Neural crest cell (in vitro differentiated cells): ENCODE measurements around the gene GABBR2. TPM values are rescaled to one million over a fixed set of nuclear protein-coding genes. Genes with fewer than 3 reads are reported as not detected.

Experiments used
- DNase-seq: peaks from one replicate; pipeline ENCODE4 v3.0.0; 2021; ENCODE audit warnings: low read depth, mixed read lengths, low spot score
- H3K27ac Mint-ChIP-seq: one replicate; pipeline ENCODE4 v1.8.0; 2021; ENCODE audit warnings: mild to moderate bottlenecking, mixed read lengths; ENCODE audit not compliant: unreplicated experiment
- H3K27me3 Mint-ChIP-seq: 2 replicates; pipeline ENCODE4 v1.8.0; 2021; ENCODE audit warnings: low read depth, mild to moderate bottlenecking, mixed read lengths
- H3K36me3 Mint-ChIP-seq: 2 replicates; pipeline ENCODE4 v1.8.0; 2021; ENCODE audit warnings: low read depth, mild to moderate bottlenecking, mixed read lengths
- H3K4me1 Mint-ChIP-seq: 2 replicates; pipeline ENCODE4 v1.8.0; 2021; ENCODE audit warnings: mixed read lengths
- H3K4me3 Mint-ChIP-seq: one replicate; pipeline ENCODE4 v1.8.0; 2021; ENCODE audit warnings: mild to moderate bottlenecking, mixed read lengths
- H3K9me3 Mint-ChIP-seq: 2 replicates; pipeline ENCODE4 v1.8.0; 2021; ENCODE audit warnings: mixed read lengths
- CTCF ChIP-seq: fragments of 200-600 bp; sonication (generic); conservative IDR thresholded peaks from 2 replicates; pipeline ENCODE4 v1.5.0; 2021; ENCODE audit warnings: antibody characterized with exemption, mild to moderate bottlenecking
- total RNA-seq: library from RNA; stranded (reverse); gene quantifications from 2 replicates; pipeline ENCODE4 v1.2.1, GENCODE V29; 2021

GABBR2 gene
- total RNA-seq, 1 donor from 2014 or later = 0.84 TPM

GRCh38 chr9:98391406-98391805 is 317.3 kb downstream of the GABBR2 start:
- no peak for TF ChIP-seq CTCF
- Mint-ChIP-seq H3K36me3 (no peaks in the 10 kb centered on the region), H3K9me3 (peaks cover 12% of the 10 kb centered on the region), H3K27me3 (peaks cover 18% of the 10 kb centered on the region), H3K4me1 (no peaks in the 10 kb centered on the region), H3K27ac (no peak overlapping the region), H3K4me3 (no peak overlapping the region)
- DNase-seq = no peak

GRCh38 chr9:98385751-98386150 is 323.0 kb downstream of the GABBR2 start:
- Mint-ChIP-seq H3K4me3 (no peak overlapping the region), H3K27me3 (peaks cover 3% of the 10 kb centered on the region), H3K4me1 (peaks cover 4% of the 10 kb centered on the region), H3K36me3 (no peaks in the 10 kb centered on the region), H3K9me3 (no peaks in the 10 kb centered on the region), H3K27ac (no peak overlapping the region)
- TF ChIP-seq CTCF = no peak
- DNase-seq = no peak

- TF ChIP-seq CTCF = no peak
- Mint-ChIP-seq H3K36me3 (no peaks in the 10 kb centered on the region), H3K4me1 (peaks cover 13% of the 10 kb centered on the region), H3K27ac (no peak overlapping the region), H3K9me3 (no peaks in the 10 kb centered on the region), H3K27me3 (no peaks in the 10 kb centered on the region), H3K4me3 (no peak overlapping the region)
- DNase-seq = no peak
Measured at GRCh38 chr9:98383758-98384157, 325.0 kb downstream of the GABBR2 start.

GRCh38 chr9:98381311-98382103 is 327.2 kb downstream of the GABBR2 start:
- DNase-seq = no peak
- H3K36me3 Mint-ChIP-seq = no peaks in the 10 kb centered on the region
- no peak for TF ChIP-seq CTCF
- H3K4me1 Mint-ChIP-seq = peaks cover 13% of the 10 kb centered on the region
- H3K27ac Mint-ChIP-seq = no peak overlapping the region
- H3K27me3 Mint-ChIP-seq = no peaks in the 10 kb centered on the region
- no peaks in the 10 kb centered on the region for H3K9me3 Mint-ChIP-seq
- no peak overlapping the region for H3K4me3 Mint-ChIP-seq

GRCh38 chr9:98380065-98380681 is 328.6 kb downstream of the GABBR2 start:
- H3K27me3 Mint-ChIP-seq = no peaks in the 10 kb centered on the region
- peaks cover 13% of the 10 kb centered on the region for H3K4me1 Mint-ChIP-seq
- no peaks in the 10 kb centered on the region for H3K9me3 Mint-ChIP-seq
- DNase-seq = peak; percentile 15
- H3K36me3 Mint-ChIP-seq = no peaks in the 10 kb centered on the region
- no peak for TF ChIP-seq CTCF
- H3K4me3 Mint-ChIP-seq = no peak overlapping the region
- H3K27ac Mint-ChIP-seq = no peak overlapping the region
